Fibroblast of skin of right biceps (primary cell): ENCODE measurements around the gene SPATS2.
A peak's percentile ranks its signal among the peaks of the same experiment; 100 is the strongest.
"Not testable (repeated sequence)": the region's sequence is repeated elsewhere in the genome, so short reads cannot be mapped to it uniquely, and the experiment has no call there.

Experiments
- DNase-seq: peaks from one replicate; pipeline ENCODE4 v3.0.0-alpha.2; 2013

SPATS2 gene

DNA sequence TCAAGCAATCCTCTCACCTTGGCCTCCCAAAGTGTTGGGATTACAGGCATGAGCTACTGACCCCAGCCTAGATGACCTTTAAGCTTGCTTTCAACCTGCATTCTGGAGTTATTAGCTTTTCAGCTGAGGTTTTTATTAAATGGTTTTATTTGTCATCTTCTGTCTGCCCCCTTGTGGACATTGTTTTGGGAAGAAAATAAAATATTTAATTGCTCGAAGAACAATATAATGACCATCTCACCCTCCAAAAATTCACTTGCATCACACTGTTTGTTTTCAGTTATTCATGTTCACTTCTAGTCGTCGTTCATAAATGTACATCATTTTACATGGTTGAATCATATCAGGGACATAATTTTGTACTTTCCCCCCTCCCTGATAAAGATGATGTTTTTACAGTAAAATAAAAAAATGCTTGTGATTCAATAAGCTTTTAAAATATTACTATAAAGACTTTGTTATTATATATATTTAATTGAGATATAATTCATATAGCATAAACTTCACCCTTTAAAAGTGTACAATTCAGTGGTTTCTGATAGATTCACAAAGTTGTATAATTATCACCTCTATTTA is 10.1 kb upstream of the SPATS2 start:
- peak; percentile 67 for DNase-seq

DNA sequence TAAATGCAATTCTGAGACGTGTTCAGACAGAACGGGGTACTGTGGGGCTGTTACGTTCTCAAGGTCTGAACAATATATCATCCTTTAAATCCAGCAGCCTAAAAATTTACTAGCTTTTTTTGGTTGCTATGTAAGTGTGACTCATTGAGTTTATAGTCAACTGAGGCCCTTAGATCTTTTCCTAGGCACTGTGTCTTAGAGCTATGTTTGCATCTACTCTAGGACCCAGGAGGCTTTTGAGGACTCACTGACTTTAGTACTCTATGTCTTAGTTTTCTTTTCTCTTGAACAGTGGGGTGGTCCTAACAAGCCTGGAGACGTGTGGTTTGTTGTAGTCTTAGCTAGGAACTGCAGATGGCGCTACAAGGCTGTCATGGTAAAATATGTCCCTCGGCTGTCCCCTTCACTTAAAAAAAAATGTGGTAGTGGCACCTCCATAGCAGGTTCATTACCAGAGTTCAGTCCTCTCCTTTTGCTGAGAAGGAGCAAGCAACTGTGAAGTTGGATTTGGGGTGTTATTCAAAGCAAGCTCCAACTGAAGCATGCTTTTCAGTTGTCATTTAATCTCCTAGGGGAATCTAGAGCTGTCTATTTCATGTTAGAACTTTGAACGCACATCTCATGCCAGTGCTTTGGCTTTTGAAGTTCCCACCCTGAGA is 8.7 kb upstream of the SPATS2 start:
- peak; percentile 62 for DNase-seq

DNA sequence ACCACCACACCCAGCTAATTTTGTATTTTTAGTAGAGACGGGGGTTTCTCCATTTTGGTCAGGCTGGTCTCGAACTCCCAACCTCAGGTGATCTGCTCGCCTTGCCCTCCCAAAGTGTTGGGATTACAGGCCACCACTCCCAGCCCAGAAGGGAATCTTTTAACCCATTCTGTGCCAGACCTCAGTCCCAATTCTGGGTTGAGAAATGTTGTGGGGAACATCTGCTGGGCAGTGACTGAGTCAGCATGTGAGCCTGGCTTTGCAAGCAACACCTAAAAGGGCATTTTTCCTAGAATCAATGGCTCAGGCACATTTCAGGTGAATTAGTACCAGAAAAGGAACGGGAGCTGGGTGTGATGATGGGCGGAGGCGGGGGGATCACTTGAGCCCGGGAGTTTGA is 7.6 kb upstream of the SPATS2 start:
- DNase-seq = no peak

DNA sequence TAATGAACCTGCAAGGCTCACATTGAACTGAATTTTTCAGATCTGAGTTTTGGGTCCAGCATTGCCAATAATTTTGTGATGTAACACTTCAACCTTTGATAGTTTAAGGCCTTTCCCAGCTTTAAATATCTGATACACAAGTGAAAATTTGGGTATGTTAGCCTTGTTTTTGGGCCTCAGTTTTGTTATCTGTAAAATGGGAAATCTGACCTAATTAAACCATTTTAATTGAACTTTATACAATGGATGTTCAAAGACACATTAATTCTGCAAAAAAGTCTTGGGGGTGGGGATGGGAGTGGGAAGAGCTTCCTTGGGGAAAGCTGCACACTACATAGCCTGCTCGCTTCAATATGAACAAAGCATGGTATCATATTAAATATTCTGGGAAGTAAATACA is 5.2 kb upstream of the SPATS2 start:
- no peak for DNase-seq

DNA sequence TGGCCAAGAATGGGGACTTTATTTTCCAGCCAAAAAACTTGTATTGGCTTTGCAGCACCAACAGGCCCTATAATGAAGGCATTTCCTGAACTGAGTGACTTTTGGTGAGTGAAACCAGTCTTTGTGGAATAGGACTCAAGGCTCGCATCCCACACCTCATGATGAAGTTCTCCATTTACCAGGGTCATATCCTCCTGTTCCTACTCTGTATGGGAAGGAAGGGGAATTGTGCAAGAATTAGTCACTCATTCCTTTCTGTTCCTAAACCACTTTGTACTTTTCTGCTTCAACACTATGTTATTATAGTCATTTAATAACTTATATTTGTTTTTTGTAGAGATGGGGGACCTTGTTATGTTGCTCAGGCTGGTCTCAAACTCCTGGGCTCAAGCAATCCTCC is 2.3 kb upstream of the SPATS2 start:
- peak; percentile 77 for DNase-seq

DNA sequence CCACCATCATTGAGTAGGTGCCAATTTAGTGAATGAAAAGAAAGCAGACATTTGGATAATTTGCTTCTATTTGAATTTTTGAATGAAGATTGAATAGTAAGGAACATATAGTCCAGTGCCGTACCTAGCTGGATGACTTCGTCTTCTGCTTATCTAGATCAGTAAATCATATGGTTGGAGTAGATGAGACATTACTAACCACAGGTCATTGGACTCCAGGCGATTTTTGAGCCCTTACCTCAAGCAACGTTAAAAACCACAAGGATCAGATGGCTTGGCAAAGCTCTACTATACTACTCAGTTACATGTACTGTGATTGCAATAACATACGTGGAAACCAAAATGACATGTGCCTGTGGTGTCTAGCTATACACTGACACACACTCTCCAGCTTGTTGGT is 1.7 kb upstream of the SPATS2 start:
- DNase-seq = peak; percentile 70

DNA sequence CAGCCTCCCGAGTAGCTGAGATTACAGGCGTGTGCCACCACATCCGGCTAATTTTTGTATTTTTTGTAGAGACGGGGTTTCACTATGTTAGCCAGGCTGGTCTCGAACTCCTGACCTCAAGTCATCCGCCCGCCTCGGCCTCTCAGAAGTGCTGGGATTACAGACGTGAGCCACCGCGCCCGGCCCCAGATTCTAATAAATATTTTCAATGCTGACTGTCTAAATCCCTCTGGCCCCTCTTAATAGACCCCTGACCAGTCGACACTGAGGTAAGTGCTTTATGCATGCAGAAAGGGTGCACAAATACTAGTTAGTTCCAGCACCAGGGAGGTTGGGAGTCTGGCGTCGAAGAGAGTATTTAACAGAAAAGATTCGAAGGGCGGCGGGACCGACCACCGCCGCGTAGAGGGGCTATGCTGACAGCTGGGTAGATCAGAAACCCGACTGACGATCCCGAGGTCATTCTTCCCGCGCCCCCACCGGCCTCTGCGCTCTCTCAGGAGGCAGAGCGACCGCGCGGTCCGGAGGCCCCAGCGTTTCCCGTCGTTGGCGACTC is 1.1 kb upstream of the SPATS2 start:
- no peak for DNase-seq

DNA sequence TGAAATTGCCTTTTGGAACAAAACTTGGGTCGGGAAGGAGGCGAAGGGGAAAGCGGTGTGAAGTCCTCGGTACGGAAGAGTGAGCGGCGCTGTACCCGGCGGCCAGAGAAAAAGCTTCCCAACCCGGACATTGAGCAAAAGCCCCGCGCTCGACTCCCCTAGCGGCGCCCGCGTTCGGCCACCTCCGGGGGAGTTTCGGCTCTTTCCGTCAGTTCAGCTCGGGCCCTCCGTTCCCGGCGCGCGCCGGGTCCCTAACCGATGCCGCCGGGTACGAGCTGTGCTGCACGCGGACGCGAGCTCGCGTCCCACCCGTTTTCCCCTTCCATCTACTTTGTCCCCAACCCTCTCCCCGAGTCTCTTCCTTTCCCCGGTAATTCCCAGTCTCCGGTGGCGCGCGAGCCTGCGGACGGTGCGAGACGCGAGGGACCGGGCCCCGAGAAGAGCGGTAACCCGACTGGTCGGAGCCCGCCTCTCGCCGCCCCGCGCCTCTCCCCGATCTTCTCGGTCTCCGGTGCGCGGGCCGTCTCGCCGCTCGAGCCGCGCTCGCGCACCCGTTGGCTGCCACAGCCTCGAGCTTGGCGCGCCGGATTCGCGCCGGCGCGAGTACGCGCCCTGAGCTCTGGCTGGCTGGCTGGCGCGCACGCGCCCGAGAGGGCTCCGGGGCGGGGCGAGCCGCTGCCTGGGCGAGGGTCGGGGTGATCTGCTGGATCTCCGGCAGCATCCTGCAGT is 446 bp upstream of the SPATS2 start:
- DNase-seq = peak; percentile 96

DNA sequence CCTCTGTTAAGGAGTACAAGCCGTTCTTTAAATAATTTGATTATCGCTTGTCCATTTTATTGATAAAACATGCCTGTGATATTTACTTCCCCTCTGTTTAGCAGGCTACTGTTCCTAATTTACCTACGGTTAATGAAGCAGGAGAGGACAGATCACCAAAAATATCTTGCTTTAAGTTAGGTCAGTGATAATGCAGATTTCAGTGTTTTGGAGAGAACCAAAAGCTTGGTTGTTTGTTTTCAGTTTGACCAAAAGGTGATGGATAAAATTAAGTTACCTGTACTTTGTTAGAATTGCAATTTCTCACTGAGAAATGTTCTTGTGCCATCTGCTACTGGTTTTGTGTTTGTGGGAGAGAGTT is 958 bp downstream of the SPATS2 start:
- no peak for DNase-seq

DNA sequence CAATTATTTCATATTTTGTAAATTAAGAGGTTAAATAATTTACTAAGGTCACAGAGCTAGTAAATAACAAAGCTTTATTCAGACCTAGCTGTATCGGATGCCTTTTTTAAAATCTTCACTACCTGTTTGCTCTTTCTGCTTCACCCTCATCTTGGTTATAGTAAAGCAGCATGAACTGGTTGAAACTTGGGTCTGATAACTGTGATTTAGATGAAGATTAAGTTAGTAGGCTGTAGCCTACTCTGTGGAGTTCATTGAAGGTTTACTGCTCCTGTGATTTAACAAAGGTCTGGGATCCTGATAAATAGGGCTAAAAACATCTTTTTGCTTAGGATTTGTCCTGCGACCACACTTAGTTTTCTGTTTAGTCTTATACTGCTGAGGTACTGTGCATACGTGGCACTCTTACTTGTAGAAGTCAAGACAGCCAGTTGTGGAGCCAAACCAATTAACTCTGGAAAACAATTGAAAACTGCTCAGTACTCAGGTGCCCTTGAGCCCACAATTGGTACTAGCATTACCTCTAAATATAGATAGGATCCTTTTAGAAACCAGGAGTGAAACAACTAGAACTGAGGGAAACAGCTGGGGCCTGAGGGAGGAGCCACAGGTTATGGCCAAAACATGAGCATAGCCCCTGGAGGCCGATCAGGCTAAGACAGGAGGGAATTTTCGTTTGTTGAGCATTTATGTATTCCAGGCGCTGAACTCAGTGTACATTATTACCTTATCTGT is 2.3 kb downstream of the SPATS2 start:
- DNase-seq = peak; percentile 40

DNA sequence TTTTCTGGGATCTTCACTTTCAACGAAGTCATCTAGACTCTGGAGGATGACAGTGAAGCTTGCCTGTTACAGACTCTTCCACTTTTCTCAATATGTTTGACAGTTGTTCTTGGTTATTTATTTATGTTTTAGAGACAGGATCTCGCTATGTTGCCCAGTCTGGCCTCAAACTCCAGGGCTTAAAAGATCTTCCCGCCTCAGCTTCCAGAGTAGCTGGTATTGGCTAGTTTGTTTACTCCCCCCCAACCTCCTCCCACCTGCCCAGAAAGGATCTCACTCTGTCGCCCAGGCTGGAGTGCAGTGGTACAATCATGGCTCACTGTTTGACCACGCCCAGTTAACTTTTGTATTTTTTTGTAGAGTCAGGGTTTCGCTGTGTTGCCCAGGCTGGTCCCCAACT is 3.3 kb downstream of the SPATS2 start:
- no peak for DNase-seq

DNA sequence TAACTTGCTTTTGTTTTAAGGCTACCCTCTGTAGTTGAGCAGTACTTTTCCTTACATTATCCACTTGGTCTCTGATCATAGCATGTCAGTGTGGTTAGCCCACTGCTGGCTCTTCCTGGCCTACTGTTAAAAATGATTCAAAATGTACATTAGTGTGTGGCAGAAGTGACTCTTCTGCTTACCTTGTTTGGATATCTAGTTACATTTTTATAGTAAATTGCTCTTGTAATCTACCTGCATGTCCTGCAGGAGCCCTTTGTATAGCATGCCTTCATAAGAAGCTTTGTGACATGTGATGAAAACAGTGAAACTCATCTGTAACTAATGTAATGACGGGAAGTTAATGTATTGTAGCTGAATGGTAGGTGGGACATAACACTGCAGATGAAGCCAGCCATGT is 8.1 kb downstream of the SPATS2 start:
- no peak for DNase-seq

DNA sequence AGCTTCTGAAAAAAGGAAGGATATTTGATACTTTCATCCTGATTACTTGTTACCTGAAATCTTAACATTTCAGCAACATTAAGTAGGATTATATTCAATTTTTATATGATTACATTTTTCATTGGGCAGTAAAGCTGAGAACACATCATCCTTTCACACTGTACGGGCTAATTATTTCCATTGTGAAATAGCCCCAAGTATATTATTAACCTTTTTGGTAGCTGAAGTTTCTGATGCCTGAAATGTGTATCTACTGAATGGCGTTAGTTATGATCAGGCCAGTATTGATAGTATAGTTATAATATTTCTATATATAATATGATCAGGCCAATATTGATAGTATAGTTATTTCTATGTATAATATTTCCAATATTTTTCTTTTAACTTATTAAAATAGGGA is 10.1 kb downstream of the SPATS2 start:
- no peak for DNase-seq

DNA sequence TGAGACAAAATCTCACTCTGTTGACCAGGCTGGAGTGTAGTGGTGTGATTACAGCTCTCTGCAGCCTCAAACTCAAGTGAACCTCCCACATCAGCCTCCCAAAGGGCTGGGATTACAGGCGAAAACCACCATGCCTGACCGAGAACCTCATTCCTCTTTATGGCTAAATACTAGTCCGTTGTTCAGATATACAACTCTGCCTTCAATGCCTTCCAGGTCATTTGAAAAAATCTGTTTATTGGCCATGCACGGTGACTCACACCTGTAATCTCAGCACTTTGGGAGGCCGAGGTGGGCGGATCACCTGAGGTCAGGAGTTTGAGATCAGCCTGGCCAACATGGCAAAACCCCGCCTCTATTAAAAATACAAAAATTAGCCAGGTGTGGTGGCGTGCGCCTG is 12.9 kb downstream of the SPATS2 start:
- not testable (repeated sequence) for DNase-seq

DNA sequence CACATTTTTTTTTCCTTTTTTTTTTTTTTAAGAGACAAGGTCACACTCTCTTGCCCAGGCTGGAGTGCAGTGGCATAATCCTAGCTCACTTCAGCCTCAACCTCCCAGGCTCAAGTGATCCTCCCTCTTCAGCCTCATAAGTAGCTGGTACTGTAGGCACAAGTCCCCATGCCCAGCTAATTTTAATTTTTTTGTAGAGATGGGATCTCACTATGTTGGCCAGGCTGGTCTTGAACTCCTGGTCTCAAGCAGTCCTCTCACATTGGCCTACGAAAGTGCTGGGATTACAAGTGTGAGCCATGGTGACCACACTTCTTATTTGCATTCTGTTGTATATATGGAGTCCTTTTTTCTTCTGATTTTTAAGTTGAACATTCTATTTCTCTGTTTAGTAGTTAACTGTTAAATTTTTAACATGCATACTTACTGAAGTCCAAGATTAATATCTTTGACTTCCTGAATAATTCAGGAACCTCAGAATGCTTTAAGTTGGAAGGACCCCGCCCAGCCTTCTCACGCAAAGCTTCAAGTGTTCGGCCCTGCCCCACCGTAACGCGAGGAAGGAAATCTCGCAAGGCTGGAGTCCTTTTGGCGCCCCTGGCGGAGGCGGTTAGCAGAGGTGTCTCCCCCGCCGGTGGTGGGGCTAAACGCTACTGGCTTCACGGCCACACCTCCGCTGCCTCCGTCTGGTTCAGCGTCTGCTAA is 21.6 kb downstream of the SPATS2 start:
- no peak for DNase-seq

DNA sequence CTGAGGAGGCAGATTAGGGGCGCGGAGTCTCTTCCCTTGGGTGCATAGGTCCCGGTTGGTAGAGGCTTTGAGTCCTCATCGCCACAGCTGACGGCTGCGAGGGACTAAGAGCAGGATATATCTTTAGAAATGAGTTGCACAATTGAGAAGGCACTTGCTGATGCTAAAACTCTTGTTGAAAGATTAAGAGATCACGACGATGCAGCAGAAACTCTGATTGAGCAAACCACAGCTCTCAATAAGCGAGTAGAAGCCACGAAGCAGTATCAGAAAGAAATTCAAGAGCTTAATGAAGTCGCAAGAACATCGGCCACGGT is 22.1 kb downstream of the SPATS2 start:
- DNase-seq = no peak

DNA sequence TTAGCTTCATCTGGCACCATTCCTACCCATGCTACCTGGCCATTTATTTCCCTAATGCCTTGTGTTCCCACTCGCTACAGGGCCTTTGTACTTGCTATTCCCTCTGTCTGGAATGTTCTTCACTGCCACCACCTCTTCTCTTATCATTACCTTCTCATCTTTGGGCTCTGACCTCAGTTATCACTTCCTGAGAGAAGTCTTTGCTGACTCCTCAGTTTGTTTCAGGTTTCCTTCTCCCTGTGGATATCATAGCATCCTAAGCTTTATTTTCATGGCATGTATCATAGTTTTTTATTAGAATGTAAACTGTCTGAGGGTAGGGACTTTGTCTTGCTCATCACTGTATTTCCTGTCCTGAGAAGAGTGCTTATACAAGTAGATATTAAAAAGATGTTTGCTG is 29.7 kb downstream of the SPATS2 start:
- DNase-seq = no peak

DNA sequence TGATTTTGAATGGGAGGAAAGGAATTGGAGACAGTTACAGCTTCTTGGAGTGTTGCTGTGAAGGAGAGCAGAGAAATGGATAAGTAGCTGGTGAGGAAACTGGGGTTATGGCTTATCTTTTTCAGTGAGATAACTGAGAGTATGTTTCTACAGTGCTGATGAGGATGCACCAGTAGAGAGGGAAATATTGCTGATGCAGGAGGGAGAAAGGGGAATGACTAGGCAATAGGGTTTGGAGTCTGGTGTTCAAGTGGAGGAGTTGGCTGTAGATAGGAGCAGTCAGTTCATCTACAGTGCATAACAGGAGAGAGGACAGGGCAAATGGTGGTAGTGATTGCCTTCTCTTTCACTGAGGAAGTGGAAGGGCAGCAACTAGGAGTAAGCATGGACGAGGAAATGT is 33.0 kb downstream of the SPATS2 start:
- DNase-seq = no peak

DNA sequence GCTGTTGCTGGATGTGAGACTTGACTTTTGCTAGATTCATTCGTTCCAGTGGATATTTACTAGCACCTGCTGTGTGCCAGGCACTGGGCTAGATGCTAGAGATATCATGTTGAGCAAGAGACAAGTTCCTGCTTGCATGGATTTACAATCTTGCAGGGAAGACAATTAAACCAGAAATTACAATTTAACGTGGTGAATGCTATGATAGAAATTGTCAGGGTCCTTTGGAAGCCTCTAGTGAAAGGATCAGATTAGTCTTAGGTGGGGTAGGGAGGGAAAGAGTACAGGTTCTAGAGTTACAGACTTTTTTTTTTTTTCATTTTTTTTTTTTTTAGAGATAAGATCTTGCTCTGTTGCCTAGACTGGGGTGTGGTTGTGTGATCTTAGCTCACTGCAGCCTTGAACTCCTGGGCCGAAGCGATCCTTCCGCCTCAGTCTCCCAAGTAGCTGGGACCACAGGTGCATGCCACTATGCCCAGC is 36.7 kb downstream of the SPATS2 start:
- DNase-seq = no peak

DNA sequence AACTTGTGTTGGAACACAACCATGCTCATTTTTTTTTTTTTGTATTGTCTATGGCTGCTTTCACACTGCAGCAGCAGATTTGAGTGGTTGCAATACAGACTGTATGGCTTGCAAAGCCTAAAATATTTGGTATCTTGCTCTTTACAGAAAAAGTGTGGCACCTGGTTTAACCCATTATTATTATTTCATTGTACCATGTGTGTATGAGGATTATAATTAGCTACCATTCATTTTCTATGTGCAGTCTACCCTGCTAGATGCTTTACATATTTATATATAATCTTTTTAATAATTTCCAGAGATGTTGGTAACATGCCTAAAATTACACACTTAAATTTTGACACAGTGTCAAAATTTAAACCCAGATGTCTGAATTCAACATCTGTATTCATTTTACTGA is 37.7 kb downstream of the SPATS2 start:
- no peak for DNase-seq

DNA sequence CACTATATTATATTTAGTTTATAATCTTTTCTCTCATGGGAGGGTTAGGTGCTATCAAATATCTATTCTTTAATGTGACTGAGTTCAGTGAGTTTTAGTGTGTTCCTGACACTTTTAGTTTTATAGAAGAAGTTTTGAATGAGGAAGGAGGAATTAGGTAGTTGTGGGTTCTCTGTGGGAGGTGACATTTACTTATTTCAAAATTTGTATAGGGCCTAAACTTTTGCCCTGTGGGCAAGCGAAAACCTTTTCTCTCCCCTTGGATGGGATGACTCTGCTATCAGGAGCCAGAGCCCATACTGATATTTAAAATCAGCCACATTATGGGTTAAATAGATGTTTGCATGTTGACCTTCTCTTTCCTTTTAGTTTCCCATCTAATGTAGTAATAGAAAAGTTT is 43.6 kb downstream of the SPATS2 start:
- no peak for DNase-seq

DNA sequence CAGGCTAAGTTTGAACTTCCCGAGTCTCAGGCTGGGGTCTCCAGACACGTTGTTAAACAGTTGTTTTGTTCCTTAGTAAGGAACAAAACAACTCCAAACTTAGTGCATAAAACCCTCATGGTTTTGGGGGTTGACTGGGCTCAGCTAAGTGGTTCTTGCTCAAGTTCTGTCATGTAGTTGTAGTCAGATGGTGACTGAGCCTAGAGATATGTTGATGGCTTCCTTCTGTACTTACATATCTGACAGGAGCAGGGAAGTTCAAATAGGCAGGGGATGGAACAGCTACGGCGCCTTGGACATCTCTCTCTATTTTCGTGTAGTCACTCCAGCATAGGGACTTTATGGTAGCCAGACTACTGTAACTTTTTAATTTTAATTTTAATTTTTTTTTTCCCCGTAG is 45.7 kb downstream of the SPATS2 start:
- DNase-seq = peak; percentile 35

DNA sequence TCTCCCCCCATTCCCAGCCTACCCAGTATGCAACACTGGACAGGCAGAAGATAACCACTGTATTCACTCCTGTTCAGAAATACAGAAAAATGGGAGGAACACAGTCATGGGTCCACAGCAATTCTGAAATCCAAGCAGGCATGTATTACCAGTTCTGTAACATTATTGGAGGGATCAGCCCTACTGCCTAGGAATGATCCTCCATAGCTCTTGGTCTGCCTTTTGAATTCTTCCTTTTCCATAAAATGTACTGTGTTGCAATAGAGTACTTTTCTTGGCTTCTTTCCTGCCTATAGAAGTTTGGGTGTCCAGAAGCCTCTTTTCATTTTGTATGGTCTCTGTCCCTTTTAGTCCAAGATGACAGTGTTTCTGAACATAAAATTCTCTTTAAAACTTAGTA is 46.5 kb downstream of the SPATS2 start:
- DNase-seq = peak; percentile 18
